ENCODE measurements around the gene TMED9. TPM values are rescaled to one million over a fixed set of nuclear protein-coding genes. Genes with fewer than 3 reads are reported as not detected.

Gene TMED9
- total and polyA plus RNA-seq, 2 of the 4 experiments (the other 2 are of a cell fraction) = 123 to 357 TPM

DNA sequence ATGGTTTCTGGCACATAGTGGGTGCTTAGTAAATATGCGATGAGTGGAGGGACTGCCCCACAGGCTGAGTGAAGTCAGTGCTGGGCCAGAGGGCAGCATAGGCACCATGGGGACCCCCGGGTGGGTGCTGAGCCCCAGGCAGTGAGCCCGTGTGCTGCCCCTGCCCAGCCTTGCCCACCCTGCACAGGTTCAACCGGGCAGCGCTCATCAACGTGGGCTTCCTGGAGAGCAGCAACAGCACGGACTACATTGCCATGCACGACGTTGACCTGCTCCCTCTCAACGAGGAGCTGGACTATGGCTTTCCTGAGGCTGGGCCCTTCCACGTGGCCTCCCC, 15.1 kb downstream of the TMED9 start:
- H4K8ac ChIP-seq (ENCODE audit: low read depth in 2 of 2, low read length in 2 of 2) = no peak overlapping the region
- dilution Hi-C loops (cut with HindIII; ENCODE audit: low sequenced_read_pairs, unreplicated experiment) = no loop called here
- in situ Hi-C loops (cut with MboI; ENCODE audit: low sequenced_read_pairs) = loop anchor here (10.0 to 25.0 kb wide), 2 partner anchors 455 to 548 kb away; partner anchors contain the start of gene NHP2
- H3K4me3 ChIP-seq (ENCODE audit: insufficient read depth, low read depth, low read length) = no peak overlapping the region
- no peak overlapping the region for H2BK20ac ChIP-seq (ENCODE audit: low read depth, low read length)
- POLR2A ChIA-PET (ENCODE audit: unreplicated experiment) = no interaction called here
- no peak overlapping the region for H3K18ac ChIP-seq (ENCODE audit: low read depth, low read length)
- H3K36me3 ChIP-seq (ENCODE audit: control insufficient read depth, insufficient read depth, low read length) = peaks cover 27% of the 10 kb centered on the region; the same call in 1 of the 2 replicates
- ATAC-seq (ENCODE audit: low read depth) = no peak
- H4K5ac ChIP-seq (ENCODE audit: low read depth, low read length) = no peak overlapping the region
- H3K4me1 ChIP-seq (ENCODE audit: control insufficient read depth, insufficient read depth, low read length) = no peaks in the 10 kb centered on the region
- H3K4me2 ChIP-seq (ENCODE audit: low read depth, low read length) = no peak overlapping the region
- intact Hi-C loops (cut with micrococcal nuclease) = loop anchor here (1.0 to 10.0 kb wide), 3 partner anchors 456 to 558 kb away; no protein-coding TSS in a partner anchor
- H3K27ac ChIP-seq (ENCODE audit: insufficient read depth, low read length) = no peak overlapping the region
- 80% methylated on average over 3 of the region's 11 CpGs; no CpG with 5 or more reads in 1 of the 2 experiments for WGBS, 2 experiments (ENCODE audit: extremely low coverage in 2 of 2, insufficient read length in 1 of 2)
- no peak overlapping the region for H3K4ac ChIP-seq (ENCODE audit: low read depth, low read length)
- H2BK5ac ChIP-seq (ENCODE audit: low read depth, low read length, poor library complexity, severe bottlenecking) = no peak overlapping the region
- peak overlapping the region; percentile 11 for H2AFZ ChIP-seq (replicated peaks; ENCODE audit: low read length, poor library complexity)
- no peak for TF ChIP-seq CTCF (conservative IDR thresholded peaks at IDR 0.05; ENCODE audit: low read depth, low read length)
- no peak for TF ChIP-seq CEBPB (IDR thresholded peaks at IDR 0.05; ENCODE audit: low read depth, low read length)
- TF ChIP-seq BHLHE40 (IDR thresholded peaks at IDR 0.05; ENCODE audit: low read depth, low read length) = no peak
- TF ChIP-seq MAZ (IDR thresholded peaks at IDR 0.05; ENCODE audit: borderline replicate concordance, low read depth, low read length) = no peak
- TF ChIP-seq MAFK (IDR thresholded peaks at IDR 0.05; ENCODE audit: low read depth, low read length) = no peak
- TF ChIP-seq SMC3 (IDR thresholded peaks at IDR 0.05; ENCODE audit: low read depth, low read length) = no peak
- TF ChIP-seq POLR2A (IDR thresholded peaks at IDR 0.05; ENCODE audit: low read depth, low read length) = no peak
- no peak for TF ChIP-seq RCOR1 (IDR thresholded peaks at IDR 0.05; ENCODE audit: insufficient replicate concordance, low read length)
- TF ChIP-seq NFE2L2 (IDR thresholded peaks at IDR 0.05; ENCODE audit: low read depth, low read length) = no peak
- no peak for TF ChIP-seq MXI1 (IDR thresholded peaks at IDR 0.05; ENCODE audit: borderline replicate concordance, low read depth, low read length)
- no peak for TF ChIP-seq RFX5 (IDR thresholded peaks at IDR 0.05; ENCODE audit: low read depth, low read length)
- no peak for TF ChIP-seq ELK1 (IDR thresholded peaks at IDR 0.05; ENCODE audit: borderline replicate concordance, low read depth, low read length)
- no peak for TF ChIP-seq CHD1 (IDR thresholded peaks at IDR 0.05; ENCODE audit: low read depth, low read length)
- TF ChIP-seq FOS (IDR thresholded peaks at IDR 0.05; ENCODE audit: low read depth, low read length) = no peak
- TF ChIP-seq USF2 (IDR thresholded peaks at IDR 0.05; ENCODE audit: low read depth, low read length) = no peak
- H3K79me1 ChIP-seq (ENCODE audit: low read depth in 1 of 2, low read length in 2 of 2) = peaks cover 0 to 12% of the 10 kb centered on the region in 2 experiments; a peak in 2 of 4 replicates
- H3K9me1 ChIP-seq (ENCODE audit: insufficient read depth, low read length) = no peaks in the 10 kb centered on the region
- no peak overlapping the region for H2AK5ac ChIP-seq (ENCODE audit: low read depth, low read length)
- no peak overlapping the region for H3K56ac ChIP-seq (ENCODE audit: extremely low read depth, insufficient read depth, low read length)
- H3K9ac ChIP-seq (ENCODE audit: low read depth, low read length) = no peak overlapping the region
- CTCF ChIA-PET = interaction anchor here (0.6 to 1.3 kb wide), 5 partner anchors 11 to 546 kb away, joined by 3 read pairs; partner anchors contain the start of gene NHP2
- H3K14ac ChIP-seq (replicated peaks; ENCODE audit: low read depth, low read length) = no peak overlapping the region
- BruUV-seq (replicated peaks) = no TSS peak
- no peak for DNase-seq
- H2AK9ac ChIP-seq (replicated peaks; ENCODE audit: low read depth, low read length, poor library complexity) = no peak overlapping the region
- H3K27me3 ChIP-seq (ENCODE audit: control insufficient read depth, insufficient read depth, low read length) = no peaks in the 10 kb centered on the region
- H3K9me3 ChIP-seq (ENCODE audit: control insufficient read depth, insufficient read depth, low read length) = no peaks in the 10 kb centered on the region
- no peak overlapping the region for H3K23ac ChIP-seq (ENCODE audit: low read depth, low read length)
- H2BK15ac ChIP-seq (ENCODE audit: low read depth, low read length) = no peak overlapping the region
- no peak overlapping the region for H4K91ac ChIP-seq (ENCODE audit: insufficient read depth, low read depth, low read length)
- peaks cover 5% of the 10 kb centered on the region; the same call in 1 of the 2 replicates for H4K20me1 ChIP-seq (ENCODE audit: insufficient read depth, low read length)
- H2BK120ac ChIP-seq (ENCODE audit: low read depth, low read length) = no peak overlapping the region
